GM12878 (cell line): ENCODE measurements around the gene TMEM207. TPM values are rescaled to one million over a fixed set of nuclear protein-coding genes. Genes with fewer than 3 reads are reported as not detected.

Experiments
- ATAC-seq: fragments of 200-7000 bp; cut with Tn5 transposase; 3 replicates; pipeline ENCODE4 v1.9.1; 2020; ENCODE audit warnings: mild to moderate bottlenecking, moderate library complexity
- BruUV-seq: library from RNA; stranded (reverse); fragments of 400-500 nt; replicated peaks from 2 replicates; lab custom pipeline; 2021; lab: Mats Ljungman, UMichigan
- CTCF ChIA-PET: fragments of 300-600 bp; sonication (Branson Sonifier 250); formaldehyde crosslinking; extraction: SDS; loops from one replicate; lab custom pipeline; 2021; ENCODE audit warnings: inconsistent platforms; lab: Yijun Ruan, JAX
- POLR2A ChIA-PET: fragments of 350-600 bp; formaldehyde crosslinking; extraction: SDS; loops from one replicate; lab custom pipeline; 2021; ENCODE audit warnings: inconsistent platforms; lab: Charles Lee
- RAD21 ChIA-PET: fragments of 300-600 bp; sonication (Branson Sonifier 250); formaldehyde crosslinking; loops from one replicate; lab custom pipeline; 2023; ENCODE audit warnings: antibody characterized with exemption; ENCODE audit not compliant: unreplicated experiment; lab: Charles Lee
- SMC1A ChIA-PET: fragments of 300-600 bp; sonication (Branson Sonifier 250); formaldehyde crosslinking; loops from one replicate; lab custom pipeline; 2023; ENCODE audit not compliant: unreplicated experiment, uncharacterized antibody; lab: Charles Lee
- DNase-seq: peaks from one replicate; pipeline ENCODE4 v3.0.0-alpha.2; 2011; ENCODE audit warnings: low read depth, low spot score
- FAIRE-seq: peaks from 3 replicates; lab custom pipeline; 2011; peaks lifted over from hg19 to GRCh38; lab: Jason Lieb, UNC
- H2AFZ ChIP-seq: 2 replicates; pipeline ENCODE4 v1.6.0; 2011; ENCODE audit warnings: low read depth, low read length, control low read depth; ENCODE audit not compliant: control insufficient read depth
- H3K27ac ChIP-seq: 2 replicates; pipeline ENCODE4 v1.5.1; 2011; ENCODE audit warnings: control low read depth; ENCODE audit not compliant: control insufficient read depth, insufficient read depth
- H3K27me3 ChIP-seq, 2 experiments: replicated peaks in 1 of 2; 2 replicates each; pipeline versions ENCODE4 v1.6.0 to v1.6.1; 2011; ENCODE audit warnings: low read length in 1 of 2; ENCODE audit not compliant: control insufficient read depth in 2 of 2, insufficient read depth in 2 of 2
- H3K36me3 ChIP-seq, 2 experiments: 2 replicates each; pipeline ENCODE4 v1.5.1; 2011; ENCODE audit warnings: low read length in 1 of 2; ENCODE audit not compliant: control insufficient read depth in 2 of 2, insufficient read depth in 2 of 2
- H3K4me1 ChIP-seq: 2 replicates; pipeline ENCODE4 v1.6.1; 2011; ENCODE audit warnings: mild to moderate bottlenecking, low read length, moderate library complexity, mixed read lengths; ENCODE audit not compliant: control insufficient read depth, insufficient read depth
- H3K4me2 ChIP-seq: 2 replicates; pipeline ENCODE4 v1.6.0; 2011; ENCODE audit warnings: control low read depth; ENCODE audit not compliant: control insufficient read depth, insufficient read depth
- H3K4me3 ChIP-seq: fragments of 200-600 bp; sonication (generic); 2 replicates; pipeline ENCODE4 v1.5.1; 2016
- H3K79me2 ChIP-seq: 2 replicates; pipeline ENCODE4 v1.6.0; 2011; ENCODE audit warnings: low read length; ENCODE audit not compliant: control insufficient read depth, insufficient read depth
- H3K9ac ChIP-seq: 2 replicates; pipeline ENCODE4 v1.8.0; 2011; ENCODE audit warnings: low read length, control low read depth, mixed read lengths; ENCODE audit not compliant: control insufficient read depth, insufficient read depth
- H3K9me3 ChIP-seq: replicated peaks from 3 replicates; pipeline ENCODE4 v1.5.1; 2011; ENCODE audit warnings: mild to moderate bottlenecking, low read length; ENCODE audit not compliant: control insufficient read depth, insufficient read depth
- H4K20me1 ChIP-seq: 2 replicates; pipeline ENCODE4 v1.6.0; 2011; ENCODE audit not compliant: control insufficient read depth, insufficient read depth
- ASH2L ChIP-seq: fragments of 300-600, 200-600 bp; sonication (generic); IDR thresholded peaks from 2 replicates; pipeline ENCODE4 v1.6.1; 2017; ENCODE audit warnings: low read depth, mild to moderate bottlenecking, borderline replicate concordance
- ESRRA ChIP-seq: IDR thresholded peaks from 2 replicates; pipeline ENCODE4 v1.6.1; 2012; ENCODE audit warnings: mild to moderate bottlenecking, low read length, improper control_type of control experiment
- MEF2A ChIP-seq: IDR thresholded peaks from 2 replicates; pipeline ENCODE4 v1.6.1; 2011; ENCODE audit warnings: low read depth, mild to moderate bottlenecking, low read length, moderate library complexity; ENCODE audit not compliant: insufficient read depth
- MEF2B ChIP-seq: fragments of 450-650 bp; IDR thresholded peaks from 2 replicates; pipeline ENCODE4 v1.6.1; 2018; ENCODE audit warnings: mild to moderate bottlenecking, moderate library complexity; ENCODE audit not compliant: partially characterized antibody, poor library complexity, severe bottlenecking
- MXI1 ChIP-seq: fragments of 150-350 bp; IDR thresholded peaks from 2 replicates; pipeline ENCODE4 v1.6.1; 2011; ENCODE audit warnings: low read depth, mild to moderate bottlenecking, inconsistent platforms, low read length, improper control_type of control experiment
- MYC ChIP-seq: IDR thresholded peaks from 2 replicates; pipeline ENCODE4 v1.6.1; 2011; ENCODE audit warnings: mild to moderate bottlenecking, low read length, moderate library complexity, inconsistent platforms; ENCODE audit not compliant: insufficient read depth, insufficient replicate concordance, insufficient read length, severe bottlenecking
- NFYB ChIP-seq: IDR thresholded peaks from 2 replicates; pipeline ENCODE4 v1.6.1; 2011; ENCODE audit warnings: low read depth, mild to moderate bottlenecking, low read length, improper control_type of control experiment, moderate library complexity; ENCODE audit not compliant: insufficient read depth
- NR2C2 ChIP-seq: IDR thresholded peaks from 2 replicates; pipeline ENCODE4 v1.6.1; 2011; ENCODE audit warnings: borderline replicate concordance, low read depth; ENCODE audit not compliant: control insufficient read depth, insufficient read length
- PAX8 ChIP-seq: fragments of 450-650 bp; IDR thresholded peaks from 2 replicates; pipeline ENCODE4 v1.6.1; 2017; ENCODE audit warnings: mild to moderate bottlenecking, moderate library complexity
- POLR2AphosphoS2 ChIP-seq: IDR thresholded peaks from 2 replicates; pipeline ENCODE4 v1.6.1; 2011; ENCODE audit warnings: low read depth, mild to moderate bottlenecking, low read length, improper control_type of control experiment, moderate library complexity
- SMARCA5 ChIP-seq: fragments of 450-650 bp; IDR thresholded peaks from 2 replicates; pipeline ENCODE4 v1.6.1; 2017; ENCODE audit warnings: mild to moderate bottlenecking
- SMC3 ChIP-seq: IDR thresholded peaks from 2 replicates; pipeline ENCODE4 v1.6.1; 2011; ENCODE audit warnings: low read length, improper control_type of control experiment, borderline replicate concordance
- ZZZ3 ChIP-seq: IDR thresholded peaks from 2 replicates; pipeline ENCODE4 v1.6.1; 2011; ENCODE audit warnings: low read depth; ENCODE audit not compliant: control insufficient read depth, insufficient read length
- WGBS: methylation state at CpG from one replicate; pipeline ENCODE4 v1.1.6; 2016; ENCODE audit warnings: low lambda C conversion rate; ENCODE audit not compliant: insufficient replicate concordance, insufficient coverage; ENCODE audit errors: missing lambda C conversion rate; 5-methylcytosine and 5-hydroxymethylcytosine counted together
- in situ Hi-C: fragments of 300-500 bp; cut with MboI; formaldehyde crosslinking; loops from 9 replicates; pipeline ENCODE4 v1.14.3; 2018; ENCODE audit warnings: mixed read lengths
- intact Hi-C: fragments of 100-400 bp; cut with micrococcal nuclease; formaldehyde crosslinking; loops from one replicate; pipeline ENCODE4 v1.14.2; 2022; ENCODE audit not compliant: unreplicated experiment
- polyA plus RNA-seq, 11 experiments: library from polyadenylated mRNA; depleted of rRNA in 4 of 11; unstranded in 6 of 11; stranded (reverse) in 5 of 11; fragments of >200 nt; fragmentation: Nextera tagmentation in 4 of 11; fragmentation: Illumina TruSeq in 1 of 11; extraction: Ambion mirVana in 4 of 11; extraction: Trizol in 1 of 11; gene quantifications; 1 replicate in 1 of 11; 2 replicates in 10 of 11; pipeline versions ENCODE4 v1.2.1 to v1.2.3, GENCODE V29; 2011 to 2016; ENCODE audit warnings: inconsistent platforms in 2 of 11, missing spikeins in 2 of 11, low read depth in 1 of 11
- total RNA-seq, 4 experiments: library from RNA; depleted of rRNA in 3 of 4; stranded (reverse); fragments of >200 nt in 3 of 4; fragmentation: Illumina TruSeq in 1 of 4; extraction: Trizol in 1 of 4; gene quantifications; 2 replicates each; pipeline versions ENCODE4 v1.2.1 to v1.2.3, GENCODE V29; 2013 to 2021
- TF ChIP-seq, protein P1 (sequence below): IDR thresholded peaks from 2 replicates; pipeline ENCODE4 v1.6.1; 2012; ENCODE audit warnings: mild to moderate bottlenecking, low read depth, low read length
- TF ChIP-seq, protein P2 (sequence below): fragments of 450-650 bp; IDR thresholded peaks from 2 replicates; pipeline ENCODE4 v1.6.1; 2016; ENCODE audit warnings: mild to moderate bottlenecking
- TF ChIP-seq, protein P3 (sequence below), 3 experiments: IDR thresholded peaks in 2 of 3; conservative IDR thresholded peaks in 1 of 3; 2 replicates each; pipeline ENCODE4 v1.5.1; 2011; ENCODE audit warnings: low read depth in 3 of 3, low read length in 3 of 3, mild to moderate bottlenecking in 3 of 3, control low read depth in 2 of 3, moderate library complexity in 2 of 3, inconsistent platforms in 1 of 3, mixed read lengths in 1 of 3; ENCODE audit not compliant: control insufficient read depth in 2 of 3, insufficient read depth in 1 of 3; ENCODE audit errors: extremely low read depth in 1 of 3

Gene TMEM207
- total and polyA plus RNA-seq, 10 of the 15 experiments (the other 5 are each of a cell fraction or from before 2014, with no cell fraction given), result not detected

DNA sequence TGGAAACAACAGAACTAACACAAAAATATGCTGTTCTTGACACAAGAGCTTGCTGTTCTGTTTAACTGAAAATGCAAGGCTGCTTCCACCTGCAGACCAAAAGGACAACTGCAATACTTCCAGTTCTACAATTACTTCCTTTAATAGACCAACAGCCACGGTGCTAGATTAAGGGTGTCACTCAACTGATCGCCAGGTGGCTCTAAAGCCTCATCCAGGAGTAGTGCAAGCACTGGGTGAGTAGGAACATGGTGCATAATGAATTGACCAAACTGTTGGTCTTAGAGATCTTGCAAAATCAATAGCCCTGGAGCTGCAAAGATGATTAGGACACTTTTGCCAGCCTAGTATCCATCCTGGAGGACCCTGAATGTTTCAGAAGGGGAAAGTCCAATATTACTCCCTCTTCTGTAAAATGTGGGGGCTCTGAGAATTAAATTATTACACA lies 65.4 kb downstream of the TMEM207 start:
- no TSS peak for BruUV-seq
- DNase-seq, result peak; percentile 19
- intact Hi-C loops (loop anchor here (1.0 to 2.0 kb wide), 3 partner anchors 40 to 418 kb away; no protein-coding TSS in a partner anchor), in situ Hi-C loops (loop anchor here (10.0 kb wide), 1 partner anchor 420 kb away; no protein-coding TSS in a partner anchor)
- Histone ChIP-seq H3K9me3 (no peaks in the 10 kb centered on the region), H3K4me2 (no peak overlapping the region), H3K36me3 (no peaks in the 10 kb centered on the region), H3K9ac (no peak overlapping the region), H2AFZ (no peak overlapping the region), H4K20me1 (no peaks in the 10 kb centered on the region), H3K27me3 (no peaks in the 10 kb centered on the region), H3K4me3 (no peak overlapping the region), H3K27ac (no peak overlapping the region), H3K79me2 (no peaks in the 10 kb centered on the region), H3K4me1 (no peaks in the 10 kb centered on the region)
- CTCF ChIA-PET, result interaction anchor here (0.5 to 6.0 kb wide), 61 partner anchors 9 to 1029 kb away, joined by 3 to 74 read pairs (median 5); partner anchors contain the start of genes CLDN1 and P3H2
- POLR2A ChIA-PET, result no interaction called here
- RAD21 ChIA-PET, result interaction anchor here (0.6 to 3.0 kb wide), 38 partner anchors 14 to 666 kb away, joined by 3 to 56 read pairs (median 4); partner anchors contain the start of gene CLDN1
- SMC1A ChIA-PET, result interaction anchor here (0.6 to 3.0 kb wide), 41 partner anchors 9 to 427 kb away, joined by 3 to 102 read pairs (median 5); partner anchors contain the start of genes CLDN1 and IL1RAP
- ATAC-seq, result peak; percentile 94
- peak; percentile 65 for FAIRE-seq
- 0% methylated on average over 2 of the region's 2 CpGs for WGBS
- TF ChIP-seq ESRRA (no peak), ZZZ3 (no peak), PAX8 (no peak), MEF2A (no peak), POLR2AphosphoS2 (no peak), SMC3 (peak; percentile 70), MEF2B (no peak), MXI1 (no peak), NR2C2 (no peak), SMARCA5 (peak; percentile 77), ASH2L (no peak), MYC (no peak), NFYB (no peak)
- TF ChIP-seq, protein P1, sequence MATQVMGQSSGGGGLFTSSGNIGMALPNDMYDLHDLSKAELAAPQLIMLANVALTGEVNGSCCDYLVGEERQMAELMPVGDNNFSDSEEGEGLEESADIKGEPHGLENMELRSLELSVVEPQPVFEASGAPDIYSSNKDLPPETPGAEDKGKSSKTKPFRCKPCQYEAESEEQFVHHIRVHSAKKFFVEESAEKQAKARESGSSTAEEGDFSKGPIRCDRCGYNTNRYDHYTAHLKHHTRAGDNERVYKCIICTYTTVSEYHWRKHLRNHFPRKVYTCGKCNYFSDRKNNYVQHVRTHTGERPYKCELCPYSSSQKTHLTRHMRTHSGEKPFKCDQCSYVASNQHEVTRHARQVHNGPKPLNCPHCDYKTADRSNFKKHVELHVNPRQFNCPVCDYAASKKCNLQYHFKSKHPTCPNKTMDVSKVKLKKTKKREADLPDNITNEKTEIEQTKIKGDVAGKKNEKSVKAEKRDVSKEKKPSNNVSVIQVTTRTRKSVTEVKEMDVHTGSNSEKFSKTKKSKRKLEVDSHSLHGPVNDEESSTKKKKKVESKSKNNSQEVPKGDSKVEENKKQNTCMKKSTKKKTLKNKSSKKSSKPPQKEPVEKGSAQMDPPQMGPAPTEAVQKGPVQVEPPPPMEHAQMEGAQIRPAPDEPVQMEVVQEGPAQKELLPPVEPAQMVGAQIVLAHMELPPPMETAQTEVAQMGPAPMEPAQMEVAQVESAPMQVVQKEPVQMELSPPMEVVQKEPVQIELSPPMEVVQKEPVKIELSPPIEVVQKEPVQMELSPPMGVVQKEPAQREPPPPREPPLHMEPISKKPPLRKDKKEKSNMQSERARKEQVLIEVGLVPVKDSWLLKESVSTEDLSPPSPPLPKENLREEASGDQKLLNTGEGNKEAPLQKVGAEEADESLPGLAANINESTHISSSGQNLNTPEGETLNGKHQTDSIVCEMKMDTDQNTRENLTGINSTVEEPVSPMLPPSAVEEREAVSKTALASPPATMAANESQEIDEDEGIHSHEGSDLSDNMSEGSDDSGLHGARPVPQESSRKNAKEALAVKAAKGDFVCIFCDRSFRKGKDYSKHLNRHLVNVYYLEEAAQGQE, result no peak
- TF ChIP-seq, protein P2, sequence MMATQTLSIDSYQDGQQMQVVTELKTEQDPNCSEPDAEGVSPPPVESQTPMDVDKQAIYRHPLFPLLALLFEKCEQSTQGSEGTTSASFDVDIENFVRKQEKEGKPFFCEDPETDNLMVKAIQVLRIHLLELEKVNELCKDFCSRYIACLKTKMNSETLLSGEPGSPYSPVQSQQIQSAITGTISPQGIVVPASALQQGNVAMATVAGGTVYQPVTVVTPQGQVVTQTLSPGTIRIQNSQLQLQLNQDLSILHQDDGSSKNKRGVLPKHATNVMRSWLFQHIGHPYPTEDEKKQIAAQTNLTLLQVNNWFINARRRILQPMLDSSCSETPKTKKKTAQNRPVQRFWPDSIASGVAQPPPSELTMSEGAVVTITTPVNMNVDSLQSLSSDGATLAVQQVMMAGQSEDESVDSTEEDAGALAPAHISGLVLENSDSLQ, result peak; percentile 92
- TF ChIP-seq, protein P3, sequence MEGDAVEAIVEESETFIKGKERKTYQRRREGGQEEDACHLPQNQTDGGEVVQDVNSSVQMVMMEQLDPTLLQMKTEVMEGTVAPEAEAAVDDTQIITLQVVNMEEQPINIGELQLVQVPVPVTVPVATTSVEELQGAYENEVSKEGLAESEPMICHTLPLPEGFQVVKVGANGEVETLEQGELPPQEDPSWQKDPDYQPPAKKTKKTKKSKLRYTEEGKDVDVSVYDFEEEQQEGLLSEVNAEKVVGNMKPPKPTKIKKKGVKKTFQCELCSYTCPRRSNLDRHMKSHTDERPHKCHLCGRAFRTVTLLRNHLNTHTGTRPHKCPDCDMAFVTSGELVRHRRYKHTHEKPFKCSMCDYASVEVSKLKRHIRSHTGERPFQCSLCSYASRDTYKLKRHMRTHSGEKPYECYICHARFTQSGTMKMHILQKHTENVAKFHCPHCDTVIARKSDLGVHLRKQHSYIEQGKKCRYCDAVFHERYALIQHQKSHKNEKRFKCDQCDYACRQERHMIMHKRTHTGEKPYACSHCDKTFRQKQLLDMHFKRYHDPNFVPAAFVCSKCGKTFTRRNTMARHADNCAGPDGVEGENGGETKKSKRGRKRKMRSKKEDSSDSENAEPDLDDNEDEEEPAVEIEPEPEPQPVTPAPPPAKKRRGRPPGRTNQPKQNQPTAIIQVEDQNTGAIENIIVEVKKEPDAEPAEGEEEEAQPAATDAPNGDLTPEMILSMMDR (IDR thresholded peaks at IDR 0.05 in 2 of 3, conservative IDR thresholded peaks at IDR 0.05 in 1 of 3; ENCODE audit: control insufficient read depth in 2 of 3, extremely low read depth in 1 of 3, insufficient read depth in 1 of 3, low read depth in 3 of 3, low read length in 3 of 3), result peak; percentile 49 to 68 (median 59); a peak in 5 of 6 replicates
